Measurements from ENCODE around the gene C19orf33.

DNA sequence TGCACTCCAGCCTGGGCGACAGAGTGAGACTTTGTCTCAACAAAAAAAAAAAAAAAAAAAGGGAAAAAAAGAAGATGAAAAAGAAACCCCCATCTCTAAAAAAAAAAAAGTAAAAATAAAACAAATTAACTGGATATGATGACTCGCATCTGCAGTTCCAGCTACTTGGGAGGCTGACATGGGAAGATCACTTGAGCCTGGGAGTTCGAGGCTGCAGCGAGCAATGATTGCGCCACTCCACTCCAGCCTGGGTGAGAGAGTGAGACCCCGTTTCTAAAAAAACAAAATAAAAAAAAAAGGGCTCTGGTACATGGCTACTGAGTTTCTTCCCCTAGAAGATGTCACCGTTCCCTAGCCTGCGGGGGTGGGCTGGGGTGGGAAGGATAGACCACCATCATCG is 29.2 kb downstream of the C19orf33 start:
- no peak for TF ChIP-seq POLR2A (IDR thresholded peaks at IDR 0.05)
- TF ChIP-seq EP300 (IDR thresholded peaks at IDR 0.05) = no peak
- TF ChIP-seq CTCF (IDR thresholded peaks at IDR 0.05) = no peak
